Activated CD8-positive, alpha-beta memory T cell treated with anti-CD3 and anti-CD28 coated beads, Interleukin-2, amount 50 U/mL, for 4 hours (primary cell): ENCODE measurements around the gene FRMD4A.

Experiments
- DNase-seq: peaks from one replicate; pipeline ENCODE4 v3.0.0-alpha.2; 2020

Gene FRMD4A

DNA sequence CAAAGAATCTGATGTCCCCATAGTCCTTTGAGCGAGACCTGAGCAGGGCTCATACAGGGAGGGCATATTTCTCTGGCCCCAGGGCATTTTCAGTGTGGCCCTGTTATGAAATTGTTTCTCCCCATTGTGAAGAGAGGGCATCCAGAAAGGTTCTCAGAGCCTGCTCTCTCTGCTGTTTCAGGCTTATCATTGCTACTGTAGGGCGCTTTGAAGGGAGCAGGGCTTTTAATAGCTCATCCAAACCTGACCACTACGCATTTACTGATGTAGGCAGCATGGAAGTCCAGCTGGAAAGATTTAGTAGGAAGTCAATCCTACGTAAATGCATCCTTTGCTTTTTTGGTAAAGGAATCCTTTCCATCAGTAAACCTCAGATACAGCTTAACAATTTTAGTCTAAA is 675.9 kb downstream of the FRMD4A start:
- no peak for DNase-seq

DNA sequence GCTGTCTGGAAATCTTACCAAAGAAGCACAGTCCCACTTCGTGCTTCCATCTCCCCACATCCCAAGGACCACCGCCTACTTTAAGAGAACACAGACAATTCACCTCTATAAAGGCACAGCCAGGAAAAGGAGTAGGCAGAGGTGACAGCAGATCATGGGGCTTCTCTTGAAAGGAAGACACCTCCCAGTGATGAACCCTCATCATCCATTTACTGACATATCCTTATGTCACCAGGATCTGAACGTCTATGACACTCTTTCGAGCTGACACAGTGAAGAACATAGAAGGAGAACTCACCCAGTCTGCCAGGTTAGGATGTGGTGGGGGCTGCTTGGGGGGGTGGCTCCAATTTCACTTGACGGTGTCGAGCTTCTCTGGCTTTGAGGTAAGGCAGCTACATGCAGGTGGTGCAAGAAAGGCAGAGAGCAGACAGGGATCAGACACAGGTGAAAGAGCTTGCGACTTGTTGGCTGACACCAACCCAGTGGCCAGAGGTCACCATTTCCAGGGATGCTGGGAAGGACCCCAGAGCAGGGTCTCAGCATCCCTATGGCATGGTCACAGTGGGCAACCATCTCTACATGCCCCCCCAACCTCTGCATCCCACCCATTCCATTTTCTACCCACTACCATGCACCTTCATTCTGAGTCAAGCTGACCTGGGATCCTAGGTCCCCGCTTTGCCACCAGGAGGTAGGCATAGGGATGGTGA is 676.5 kb downstream of the FRMD4A start:
- DNase-seq = no peak

DNA sequence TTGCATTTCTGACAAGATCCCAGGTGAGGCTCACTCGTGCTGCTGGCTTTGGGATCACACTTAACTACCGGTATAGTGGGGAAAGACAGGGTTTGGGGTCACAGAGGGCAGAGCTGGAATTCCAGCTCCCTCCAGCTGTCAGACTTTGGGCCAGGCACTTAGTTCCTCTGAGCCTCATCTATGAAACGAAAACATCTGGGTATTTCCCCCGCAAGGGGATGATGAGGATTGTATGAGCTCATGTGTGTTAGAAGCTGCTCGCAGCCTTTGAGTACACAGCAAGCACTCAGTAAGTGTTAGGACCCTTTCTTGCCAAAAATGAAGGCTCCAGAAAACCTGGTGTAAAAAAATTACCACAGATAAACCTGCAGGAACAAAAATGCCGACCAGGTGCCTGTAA is 677.9 kb downstream of the FRMD4A start:
- no peak for DNase-seq

DNA sequence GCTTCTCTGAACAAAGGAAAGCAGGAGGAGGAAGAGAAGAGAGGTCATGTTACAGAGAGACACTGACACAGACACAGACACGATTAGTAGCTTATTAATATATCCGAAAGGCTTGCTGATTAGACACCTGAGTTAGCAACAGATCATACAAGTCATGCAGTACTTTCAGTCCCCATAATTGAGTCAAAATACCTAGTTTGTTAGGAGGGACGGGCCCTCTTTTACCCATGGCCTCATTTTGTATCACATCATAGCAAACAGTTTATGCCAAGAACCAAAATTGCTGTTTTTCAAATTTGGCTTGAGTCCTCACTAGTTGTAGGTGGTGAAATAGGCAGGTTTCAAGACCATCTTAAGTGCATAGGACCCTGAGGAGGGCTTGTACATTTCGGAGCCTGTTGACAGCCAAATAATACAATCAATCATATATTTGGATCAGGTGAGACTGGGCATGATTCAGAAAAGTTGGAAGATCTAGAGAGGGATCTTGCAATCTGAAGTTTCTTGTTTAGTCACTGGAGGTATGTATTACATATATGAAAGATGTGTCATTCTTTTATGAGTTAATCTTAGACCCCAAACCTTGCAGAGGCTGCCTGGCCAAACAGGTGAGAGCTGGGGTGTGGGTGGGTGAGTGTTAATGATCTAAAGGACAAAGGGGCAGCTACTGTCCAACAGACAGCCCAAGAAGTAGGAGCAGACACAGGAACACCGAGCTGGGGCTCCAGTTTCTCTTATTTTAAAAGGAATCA is 678.6 kb downstream of the FRMD4A start:
- no peak for DNase-seq

DNA sequence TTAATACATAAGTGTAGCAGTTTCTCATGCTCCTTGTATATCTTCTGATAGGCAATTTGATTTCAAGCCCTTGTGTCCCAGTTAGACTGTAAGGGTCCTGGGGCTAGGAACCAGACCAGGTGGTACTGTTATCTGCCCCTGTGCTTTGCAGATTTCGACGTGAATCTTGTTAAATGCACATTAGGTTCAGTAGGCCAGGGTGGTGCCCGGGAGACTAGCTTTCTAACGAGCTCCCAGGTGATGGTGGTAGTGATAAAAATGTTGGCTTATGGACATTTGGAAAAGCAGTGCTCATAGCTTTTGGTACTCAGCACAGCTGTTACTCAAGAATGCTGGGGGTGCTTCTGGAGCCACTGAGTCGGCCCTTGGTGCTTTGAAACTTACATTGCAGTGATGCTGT is 679.8 kb downstream of the FRMD4A start:
- DNase-seq = no peak

DNA sequence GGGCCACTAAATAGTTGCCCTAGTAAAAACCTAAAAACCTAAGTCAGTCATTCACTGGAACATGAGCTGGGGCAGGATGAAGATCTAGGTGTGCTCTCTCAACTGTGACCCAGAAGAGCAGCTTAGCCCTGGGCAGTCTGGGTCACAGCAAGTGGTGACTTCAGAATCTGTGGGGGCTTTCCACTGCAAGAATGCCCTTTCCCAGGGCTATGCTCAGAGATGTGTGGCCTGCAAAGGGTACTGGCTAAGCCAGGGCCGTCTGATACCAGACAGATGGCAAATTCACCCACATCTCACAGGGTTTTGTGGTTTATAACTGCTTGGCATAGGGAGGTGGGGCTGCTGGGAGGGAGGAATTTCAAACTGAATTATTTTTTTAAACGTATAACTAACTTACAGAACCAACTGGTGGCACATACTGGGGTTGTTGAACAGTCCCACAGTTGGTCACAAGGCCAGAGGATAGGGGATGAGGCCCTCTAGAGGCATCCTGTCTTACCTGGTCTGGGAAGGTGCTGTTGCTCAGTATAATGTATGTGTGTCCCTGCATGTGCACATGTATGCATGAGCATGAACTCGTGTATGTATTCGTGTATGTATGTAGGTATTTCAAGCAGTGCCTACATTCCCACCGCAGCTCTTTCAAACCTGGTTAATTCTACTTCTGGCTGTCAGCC is 680.7 kb downstream of the FRMD4A start:
- no peak for DNase-seq

DNA sequence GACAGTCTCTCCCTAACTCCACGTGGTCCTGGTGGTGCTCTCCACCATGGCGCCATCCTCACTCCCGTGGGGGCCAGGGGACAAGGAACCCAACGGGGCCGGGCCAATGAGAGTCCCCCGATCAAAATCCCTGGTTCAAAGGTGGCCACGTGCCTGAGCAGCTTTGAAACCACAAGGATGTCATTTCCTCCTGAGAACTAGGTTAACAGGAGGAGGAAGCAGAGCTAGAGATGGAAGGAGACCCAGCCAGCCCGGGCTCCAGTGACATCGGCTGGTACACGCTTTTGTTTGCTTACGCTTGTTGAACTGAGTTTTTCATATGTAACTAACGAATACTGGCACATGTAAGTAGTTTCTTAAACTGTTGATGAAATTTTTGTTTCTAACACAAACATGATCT is 682.3 kb downstream of the FRMD4A start:
- no peak for DNase-seq

DNA sequence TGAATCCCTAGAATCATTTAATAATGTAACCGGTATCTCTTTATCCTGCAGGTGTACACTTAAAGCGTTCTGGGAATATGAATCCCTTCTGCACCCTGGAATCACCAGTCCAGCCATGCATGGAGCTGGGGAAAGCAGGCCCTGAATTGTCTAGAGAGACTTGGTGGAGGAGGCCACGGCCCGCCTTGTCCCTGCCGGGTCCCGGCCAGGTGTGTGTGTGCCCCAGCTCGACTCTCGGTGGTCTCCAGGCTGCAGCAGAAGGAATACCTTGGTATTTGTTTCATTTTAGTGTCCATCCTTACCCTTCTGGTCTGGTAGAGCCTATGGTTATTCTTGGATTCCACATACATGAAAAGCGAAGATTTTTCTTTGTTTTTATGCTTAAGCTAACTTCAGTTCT is 685.9 kb downstream of the FRMD4A start:
- DNase-seq = no peak

DNA sequence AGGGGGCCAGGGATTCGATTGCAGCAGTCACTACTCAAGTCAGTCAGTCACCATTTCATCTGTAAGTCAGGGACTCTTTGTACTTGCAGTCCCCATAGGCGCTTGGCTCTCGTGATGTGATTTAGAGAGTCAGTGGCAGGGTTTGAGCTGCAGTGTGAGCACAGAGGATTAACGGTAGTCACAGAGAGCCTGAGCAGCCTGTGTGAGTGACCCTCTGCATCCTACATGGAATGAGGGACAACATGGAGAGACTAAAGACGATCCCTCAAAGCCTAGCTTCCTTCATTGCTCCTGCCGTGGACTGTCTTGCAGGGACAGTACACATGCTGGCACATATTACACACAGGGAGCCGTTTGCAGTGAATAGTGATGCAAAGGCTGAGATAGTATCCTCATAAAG is 687.7 kb downstream of the FRMD4A start:
- no peak for DNase-seq

DNA sequence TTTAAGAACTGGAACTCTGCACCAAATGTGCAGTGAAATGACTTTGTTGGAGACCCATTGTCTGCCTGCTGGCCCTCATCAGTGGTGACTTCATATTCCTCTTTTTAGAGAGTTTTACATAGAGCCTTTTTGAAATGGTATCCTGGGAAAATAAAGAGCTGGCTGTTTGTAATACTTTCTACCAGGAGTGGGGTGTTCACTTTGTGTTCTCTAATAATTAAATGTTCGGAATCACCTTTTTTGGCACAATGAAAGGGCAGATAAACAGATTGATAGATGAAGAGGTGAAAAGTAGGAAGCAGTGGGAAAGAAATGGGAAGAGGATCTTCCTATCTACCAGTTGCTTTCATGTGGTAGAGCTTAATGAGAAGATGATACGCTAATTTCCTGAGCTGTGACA is 688.4 kb downstream of the FRMD4A start:
- no peak for DNase-seq

DNA sequence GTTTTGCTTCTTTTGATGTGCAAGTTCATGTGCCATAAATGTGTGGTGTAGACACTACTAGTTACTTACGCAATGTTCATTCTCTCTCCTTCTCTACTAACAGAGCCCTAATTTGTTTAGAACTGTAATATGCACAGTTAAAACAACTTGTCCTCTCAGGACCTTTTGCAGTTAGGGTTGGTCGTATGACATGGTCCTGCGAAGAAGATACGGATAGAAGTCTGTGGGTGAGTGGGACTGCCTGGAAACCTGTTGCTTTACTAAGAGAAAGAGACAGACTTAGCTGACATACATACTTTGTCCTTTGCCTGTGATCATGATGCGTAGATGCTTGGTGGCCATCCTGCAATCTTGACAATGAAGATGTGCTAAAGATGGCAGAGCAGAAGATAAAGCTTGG is 692.8 kb downstream of the FRMD4A start:
- DNase-seq = no peak

DNA sequence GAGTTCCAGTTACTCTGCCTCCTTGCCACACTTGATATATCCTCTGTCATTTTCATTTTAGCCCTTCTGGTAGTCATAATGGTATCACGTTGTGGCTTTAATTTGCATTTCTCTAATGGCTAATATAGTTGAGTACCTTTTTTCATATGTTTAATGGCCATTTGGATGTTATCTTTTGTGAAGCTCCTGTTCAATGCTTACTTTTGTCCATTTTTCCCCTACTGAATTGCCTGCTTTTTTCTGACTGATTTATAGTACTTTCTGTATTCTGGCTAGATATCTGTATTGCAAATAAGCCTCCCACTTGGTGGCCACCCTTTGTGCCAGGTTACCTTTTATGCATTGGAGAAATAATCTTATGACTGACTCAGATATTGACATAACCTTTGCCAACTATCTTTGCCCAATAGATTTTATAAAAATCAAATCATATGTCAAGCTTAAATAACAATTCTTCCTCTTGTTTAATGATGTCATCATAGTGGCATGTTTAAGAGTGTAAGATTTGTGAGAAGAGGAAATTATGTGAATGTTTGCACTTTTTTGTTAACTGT is 693.3 kb downstream of the FRMD4A start:
- no peak for DNase-seq

DNA sequence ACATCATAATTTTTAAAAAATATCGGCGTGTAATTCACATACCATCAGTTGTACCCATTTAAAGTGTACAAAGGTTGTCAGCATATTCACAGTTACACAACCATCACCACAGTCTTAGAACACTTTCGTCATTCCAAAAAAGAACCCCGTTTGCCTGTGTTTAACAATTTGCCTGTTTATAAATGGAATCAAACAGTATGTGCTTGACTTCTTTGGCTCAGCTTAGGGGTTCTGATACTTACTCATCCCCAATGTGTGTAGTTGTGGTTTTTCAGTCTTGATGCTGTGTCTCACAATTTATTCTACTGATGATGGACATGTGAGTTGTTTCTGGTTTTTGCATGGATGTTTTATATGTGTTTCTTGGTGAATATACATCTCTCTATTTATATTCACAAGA is 693.9 kb downstream of the FRMD4A start:
- no peak for DNase-seq

DNA sequence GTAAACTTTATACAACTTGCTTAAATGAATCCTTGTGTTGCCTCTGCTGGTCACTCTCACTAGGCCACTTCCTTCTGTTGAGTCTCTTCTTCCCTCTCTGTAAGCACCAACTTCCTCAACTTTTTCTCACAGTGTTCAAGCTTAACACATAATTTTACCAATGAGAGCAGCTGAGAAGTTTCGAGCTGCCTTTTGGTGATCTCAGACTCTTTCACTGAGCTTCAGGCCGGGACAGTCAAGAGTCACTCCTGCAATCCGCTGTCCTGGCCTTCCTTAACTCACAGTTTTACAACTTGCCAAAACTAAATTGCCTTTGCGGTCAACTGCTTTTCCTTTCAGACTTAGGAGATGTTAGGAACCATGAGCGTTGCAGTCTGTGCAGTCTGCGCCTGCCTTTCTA is 696.5 kb downstream of the FRMD4A start:
- DNase-seq = no peak

DNA sequence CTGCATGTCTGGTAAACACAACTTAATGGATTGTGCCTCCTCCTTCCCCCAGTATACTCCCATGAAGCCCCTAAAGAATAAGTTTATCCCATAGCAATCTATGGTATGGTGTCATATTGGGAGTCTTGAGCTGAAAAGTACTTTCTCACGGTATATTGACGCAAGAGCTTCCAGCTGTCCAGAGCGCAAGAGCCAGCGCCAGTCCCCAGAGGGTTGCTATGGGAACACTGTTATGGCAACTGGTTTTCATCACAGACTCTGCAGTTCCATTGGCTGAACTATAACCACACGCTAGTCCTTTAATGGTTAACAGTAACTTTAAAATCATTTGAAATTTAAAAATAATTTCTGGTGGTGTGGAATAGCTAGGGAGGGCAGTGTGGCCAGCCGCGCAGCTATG is 697.0 kb downstream of the FRMD4A start:
- DNase-seq = no peak

DNA sequence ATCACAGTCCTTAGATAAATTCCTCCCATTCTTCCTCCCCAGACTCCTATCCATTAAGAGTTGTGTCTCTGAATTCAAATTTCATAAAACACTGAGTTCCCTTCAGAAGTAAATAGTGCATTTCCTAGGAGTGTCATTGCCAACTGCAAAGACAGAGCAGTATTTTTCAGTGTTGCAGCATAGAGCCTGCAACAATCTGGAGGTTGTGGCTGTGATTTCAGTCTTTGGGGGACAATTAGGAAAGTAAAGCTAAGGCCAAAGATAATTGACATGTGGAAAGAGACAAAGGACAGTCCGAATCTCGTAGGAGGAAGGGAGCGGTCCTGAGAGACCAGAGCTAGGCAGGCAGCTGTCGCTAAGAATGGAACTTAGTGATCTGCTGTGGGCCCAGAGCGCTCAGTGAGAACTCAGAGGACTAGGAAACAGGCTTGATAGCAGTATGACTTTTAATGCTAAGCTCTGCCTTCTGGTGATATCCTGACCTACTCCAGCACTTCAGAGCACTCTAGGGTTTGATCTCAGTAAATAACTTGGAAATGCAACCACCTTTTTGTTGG is 697.8 kb downstream of the FRMD4A start:
- no peak for DNase-seq

DNA sequence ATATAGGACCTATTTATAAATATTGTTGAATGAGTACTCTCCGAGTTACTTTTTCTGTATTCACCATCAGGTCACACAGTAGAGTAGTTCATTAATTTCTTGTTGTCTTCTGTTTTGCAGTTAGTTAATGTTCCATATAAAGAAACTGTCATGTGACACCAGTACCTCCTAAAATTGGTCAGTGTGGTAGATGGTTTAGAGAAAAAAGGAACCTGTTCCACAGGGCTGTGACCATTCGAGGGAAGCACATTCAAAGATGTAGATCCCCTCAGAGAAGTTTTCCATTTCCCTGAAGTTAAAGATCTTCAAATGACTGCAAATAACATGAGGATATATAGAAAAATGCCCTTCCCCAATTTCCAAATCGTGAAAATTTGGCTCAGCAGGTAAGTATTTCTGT is 698.3 kb downstream of the FRMD4A start:
- no peak for DNase-seq

DNA sequence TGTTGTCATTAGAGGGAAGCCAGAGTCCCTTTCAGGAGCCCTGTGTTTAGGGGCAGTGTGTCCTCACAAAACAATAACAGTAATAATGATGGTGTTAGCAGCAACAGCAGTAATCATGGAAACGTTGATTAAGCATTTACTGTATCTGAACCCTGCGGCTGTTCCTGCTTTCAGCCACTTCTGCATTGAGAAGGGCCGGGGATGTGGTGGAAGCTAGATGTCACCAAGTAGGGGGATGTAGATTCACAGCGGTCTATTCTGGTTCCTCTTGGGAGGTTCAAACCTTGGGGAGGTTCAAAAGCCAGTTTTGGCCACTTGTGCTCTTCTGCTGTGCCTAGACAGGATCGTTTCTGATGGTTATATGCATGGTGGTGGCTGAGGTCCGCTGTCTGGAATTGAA is 699.1 kb downstream of the FRMD4A start:
- no peak for DNase-seq

DNA sequence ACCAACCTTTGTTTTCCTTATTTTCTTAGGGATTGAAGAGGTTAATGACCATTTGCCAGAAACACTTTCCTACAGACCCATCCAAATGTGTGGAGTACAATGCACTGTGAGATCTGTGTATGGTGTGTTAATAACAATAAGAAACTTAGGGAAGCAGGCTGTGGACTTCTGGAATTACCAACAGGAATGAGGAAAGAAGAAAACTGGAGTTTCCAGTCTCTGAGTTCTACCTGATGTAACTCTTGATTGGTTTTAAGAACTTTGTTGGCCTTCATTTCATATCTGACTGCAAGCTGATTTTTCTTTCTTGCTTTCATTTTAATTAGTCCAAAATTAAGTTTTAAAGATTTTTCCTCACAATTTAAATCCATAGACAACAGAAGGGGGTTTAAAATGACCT is 700.5 kb downstream of the FRMD4A start:
- DNase-seq = no peak

DNA sequence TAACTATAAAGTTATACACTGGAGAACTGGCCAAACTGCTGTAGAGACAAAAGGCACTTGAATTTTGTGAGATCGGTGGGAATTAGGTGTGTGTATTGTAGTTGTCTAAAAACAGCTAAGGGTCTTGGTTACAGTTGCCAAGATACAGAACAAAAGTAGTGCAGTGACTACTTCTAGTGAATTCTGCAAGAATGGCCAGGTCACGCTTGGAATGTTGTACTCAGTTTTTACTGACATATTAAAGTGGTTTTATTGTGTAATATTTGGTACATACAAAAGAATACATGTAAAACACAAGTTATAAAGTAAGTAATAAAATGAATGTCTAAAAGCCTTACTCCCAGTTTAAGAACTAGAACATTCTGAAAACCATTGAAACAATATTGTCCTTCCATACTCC is 701.6 kb downstream of the FRMD4A start:
- DNase-seq = no peak

DNA sequence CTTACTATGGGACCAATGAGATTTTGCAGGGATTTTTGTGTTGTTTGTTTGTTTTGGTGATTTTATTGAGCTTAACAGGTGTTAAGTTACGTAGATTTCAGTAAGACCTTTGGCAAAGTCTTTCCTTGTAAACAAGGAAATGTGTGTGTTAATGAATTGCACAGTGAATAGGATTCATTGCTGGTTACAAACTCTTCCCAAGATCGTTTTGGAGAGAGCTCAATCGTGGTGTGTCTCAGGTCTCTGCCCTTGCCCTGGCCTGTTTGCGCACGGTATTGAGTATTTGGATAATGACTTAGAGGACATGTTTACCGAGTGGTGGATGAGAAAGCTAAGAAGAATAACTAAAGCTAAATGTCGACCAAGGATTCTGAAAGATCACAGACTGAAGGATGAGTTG is 702.1 kb downstream of the FRMD4A start:
- no peak for DNase-seq

DNA sequence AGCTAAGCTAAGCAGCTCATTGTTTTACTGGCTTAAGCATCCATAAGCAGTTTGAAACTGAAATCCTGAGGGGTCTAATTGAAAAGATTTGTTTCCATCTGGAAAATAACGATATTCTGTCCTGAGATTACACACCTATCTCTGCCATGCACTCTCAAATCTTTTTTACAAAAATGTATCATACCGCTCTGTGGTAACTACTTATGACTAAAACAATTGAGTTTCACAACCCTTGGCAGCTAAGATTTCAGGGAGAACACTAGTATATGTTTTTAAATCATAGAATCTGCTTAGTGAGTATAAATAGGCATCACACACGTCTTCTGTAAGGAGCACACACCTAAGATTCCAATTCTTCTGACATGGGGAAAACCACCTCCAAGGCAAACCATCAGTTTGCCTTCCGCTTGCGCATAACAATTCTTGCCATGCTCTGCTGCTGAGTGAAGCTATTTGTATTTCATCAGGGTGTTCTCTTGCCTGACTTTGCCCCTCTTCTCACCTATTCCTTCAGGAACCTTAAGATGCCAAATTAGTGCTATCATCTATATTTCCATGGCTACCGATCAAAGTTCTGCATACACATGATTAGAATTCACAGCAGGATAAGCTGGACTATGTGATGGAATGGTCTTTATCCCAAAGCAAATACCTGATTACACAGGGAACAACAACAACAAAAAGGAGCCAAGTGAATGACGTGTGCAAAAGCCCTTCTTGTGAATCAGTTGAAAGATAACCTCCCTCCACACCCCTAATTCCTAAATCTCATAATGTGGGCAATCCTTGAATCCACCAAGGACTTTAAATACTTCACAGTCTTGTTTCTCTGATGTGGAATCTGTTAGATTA is 703.0 kb downstream of the FRMD4A start:
- DNase-seq = no peak

DNA sequence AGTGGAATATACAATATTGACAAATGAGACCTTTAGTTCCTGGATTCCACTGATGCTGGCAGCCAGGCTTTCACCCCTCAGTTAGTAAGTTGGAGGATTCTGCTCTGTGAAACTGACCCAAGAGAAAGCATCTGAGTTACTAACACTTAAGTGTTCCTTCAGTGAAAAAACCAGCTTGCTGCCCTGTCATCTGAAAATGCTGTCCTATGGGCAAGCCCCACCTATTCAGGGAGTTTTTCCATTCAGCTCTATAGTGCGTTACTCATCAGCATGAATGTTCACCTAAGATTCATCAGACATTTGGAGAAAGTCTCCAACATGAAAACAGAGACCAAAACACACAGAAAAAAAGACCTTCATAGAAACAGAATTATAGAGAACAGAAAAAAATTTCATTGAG is 706.1 kb downstream of the FRMD4A start:
- DNase-seq = no peak
